IMR-90 (cell line): ENCODE data around the gene GXYLT2. TPM values are rescaled to one million over a fixed set of nuclear protein-coding genes. Genes with fewer than 3 reads are reported as not detected.

ENCODE experiments used
- ATAC-seq: fragments of 200-7000 bp; cut with Tn5 transposase; 2 replicates; pipeline ENCODE4 v1.9.1; 2020; ENCODE audit warnings: low read depth, mild to moderate bottlenecking, moderate library complexity
- BruUV-seq: library from RNA; stranded (reverse); fragments of 400-500 nt; replicated peaks from 2 replicates; lab custom pipeline; 2021; lab: Mats Ljungman, UMichigan
- CTCF ChIA-PET: fragments of 300-600 bp; formaldehyde crosslinking; extraction: SDS; loops from one replicate; lab custom pipeline; 2021; ENCODE audit warnings: antibody characterized with exemption; lab: Yijun Ruan, JAX
- POLR2A ChIA-PET: fragments of 300-600 bp; sonication (Branson Sonifier 250); formaldehyde crosslinking; loops from one replicate; lab custom pipeline; 2022; ENCODE audit warnings: antibody characterized with exemption; ENCODE audit not compliant: unreplicated experiment; lab: Charles Lee
- DNase-seq: peaks from one replicate; pipeline ENCODE4 v3.0.0; 2013
- H2AFZ ChIP-seq: replicated peaks from 2 replicates; pipeline ENCODE3; 2013; ENCODE audit warnings: low read length, mild to moderate bottlenecking; ENCODE audit not compliant: poor library complexity
- H2AK5ac ChIP-seq: 2 replicates; pipeline ENCODE4 v1.6.1; 2013; ENCODE audit warnings: low read depth, low read length, inconsistent platforms
- H2AK9ac ChIP-seq: replicated peaks from 2 replicates; pipeline ENCODE3; 2013; ENCODE audit warnings: mild to moderate bottlenecking, low read depth, low read length, moderate library complexity; ENCODE audit not compliant: poor library complexity
- H2BK120ac ChIP-seq: 2 replicates; pipeline ENCODE4 v1.6.1; 2013; ENCODE audit warnings: low read depth, low read length, inconsistent platforms
- H2BK15ac ChIP-seq: 3 replicates; pipeline ENCODE4 v1.6.1; 2013; ENCODE audit warnings: low read depth, low read length, inconsistent platforms
- H2BK20ac ChIP-seq: 2 replicates; pipeline ENCODE4 v1.6.1; 2013; ENCODE audit warnings: low read depth, mild to moderate bottlenecking, inconsistent platforms, low read length, moderate library complexity
- H2BK5ac ChIP-seq: 2 replicates; pipeline ENCODE4 v1.6.1; 2013; ENCODE audit warnings: mild to moderate bottlenecking, low read depth, low read length, inconsistent platforms; ENCODE audit not compliant: poor library complexity, severe bottlenecking
- H3K14ac ChIP-seq: replicated peaks from 2 replicates; pipeline ENCODE4 v1.6.1; 2013; ENCODE audit warnings: low read depth, low read length, inconsistent platforms
- H3K18ac ChIP-seq: 2 replicates; pipeline ENCODE4 v1.6.1; 2013; ENCODE audit warnings: low read depth, low read length, control low read depth
- H3K23ac ChIP-seq: 2 replicates; pipeline ENCODE4 v1.6.1; 2013; ENCODE audit warnings: low read depth, low read length, inconsistent platforms
- H3K27ac ChIP-seq: 2 replicates; pipeline ENCODE4 v1.5.1; 2013; ENCODE audit warnings: mild to moderate bottlenecking, control low read depth, low read length; ENCODE audit not compliant: insufficient read depth
- H3K27me3 ChIP-seq: 2 replicates; pipeline ENCODE4 v1.6.1; 2013; ENCODE audit warnings: low read length; ENCODE audit not compliant: control insufficient read depth, insufficient read depth
- H3K36me3 ChIP-seq: 2 replicates; pipeline ENCODE4 v1.6.1; 2013; ENCODE audit warnings: low read length, mixed read lengths; ENCODE audit not compliant: control insufficient read depth, insufficient read depth
- H3K4ac ChIP-seq: 2 replicates; pipeline ENCODE4 v1.6.1; 2013; ENCODE audit warnings: low read depth, low read length, inconsistent platforms
- H3K4me1 ChIP-seq: 2 replicates; pipeline ENCODE4 v1.6.1; 2013; ENCODE audit warnings: low read length, mixed read lengths; ENCODE audit not compliant: control insufficient read depth, insufficient read depth
- H3K4me2 ChIP-seq: 2 replicates; pipeline ENCODE4 v1.6.1; 2013; ENCODE audit warnings: low read depth, mild to moderate bottlenecking, control low read depth, low read length, moderate library complexity
- H3K4me3 ChIP-seq: 2 replicates; pipeline ENCODE4 v1.5.1; 2013; ENCODE audit warnings: low read depth, mild to moderate bottlenecking, control low read depth, low read length, moderate library complexity; ENCODE audit not compliant: insufficient read depth
- H3K56ac ChIP-seq: 2 replicates; pipeline ENCODE4 v1.6.1; 2013; ENCODE audit warnings: low read length, inconsistent platforms; ENCODE audit not compliant: insufficient read depth; ENCODE audit errors: extremely low read depth
- H3K79me1 ChIP-seq, 2 experiments: 2 replicates each; pipeline ENCODE4 v1.6.1; 2013; ENCODE audit warnings: low read length in 2 of 2, inconsistent platforms in 1 of 2, low read depth in 1 of 2
- H3K9ac ChIP-seq: 2 replicates; pipeline ENCODE4 v1.6.1; 2013; ENCODE audit warnings: low read depth, low read length, control low read depth
- H3K9me1 ChIP-seq: 2 replicates; pipeline ENCODE4 v1.6.1; 2013; ENCODE audit warnings: low read length, inconsistent platforms; ENCODE audit not compliant: insufficient read depth
- H3K9me3 ChIP-seq: 2 replicates; pipeline ENCODE4 v1.6.1; 2013; ENCODE audit warnings: low read length; ENCODE audit not compliant: control insufficient read depth, insufficient read depth
- H4K20me1 ChIP-seq: 2 replicates; pipeline ENCODE4 v1.6.1; 2013; ENCODE audit warnings: low read length, inconsistent platforms; ENCODE audit not compliant: insufficient read depth
- H4K5ac ChIP-seq: 2 replicates; pipeline ENCODE4 v1.6.1; 2013; ENCODE audit warnings: mild to moderate bottlenecking, low read depth, low read length, control low read depth
- H4K8ac ChIP-seq, 2 experiments: 2 replicates each; pipeline ENCODE4 v1.6.1; 2013; ENCODE audit warnings: low read depth in 2 of 2, low read length in 2 of 2, control low read depth in 1 of 2, inconsistent platforms in 1 of 2
- H4K91ac ChIP-seq: 2 replicates; pipeline ENCODE4 v1.6.1; 2013; ENCODE audit warnings: low read depth, low read length, inconsistent platforms; ENCODE audit not compliant: insufficient read depth
- FOS ChIP-seq: fragments of 150-350 bp; IDR thresholded peaks from 2 replicates; pipeline ENCODE4 v1.6.1; 2016; ENCODE audit warnings: low read depth, low read length
- NFE2L2 ChIP-seq: fragments of 150-350 bp; IDR thresholded peaks from 2 replicates; pipeline ENCODE4 v1.6.1; 2016; ENCODE audit warnings: low read depth, mild to moderate bottlenecking, low read length
- RCOR1 ChIP-seq: IDR thresholded peaks from 2 replicates; pipeline ENCODE4 v1.6.1; 2012; ENCODE audit warnings: mild to moderate bottlenecking, low read length, improper control_type of control experiment; ENCODE audit not compliant: insufficient replicate concordance
- SMC3 ChIP-seq: fragments of 150-350 bp; IDR thresholded peaks from 2 replicates; pipeline ENCODE4 v1.6.1; 2016; ENCODE audit warnings: low read depth, mild to moderate bottlenecking, antibody characterized with exemption, low read length, moderate library complexity
- WGBS, 2 experiments: methylation state at CpG; one replicate each; pipeline versions ENCODE4 v1.1.5 to v1.1.7; 2013; ENCODE audit warnings: missing lambda C conversion rate in 2 of 2; ENCODE audit not compliant: insufficient read length in 1 of 2; ENCODE audit errors: extremely low coverage in 2 of 2; 5-methylcytosine and 5-hydroxymethylcytosine counted together
- dilution Hi-C: fragments of 300-500 bp; cut with HindIII; formaldehyde crosslinking; loops from one replicate; pipeline ENCODE4 v1.14.3; 2018; ENCODE audit warnings: low sequenced_read_pairs; ENCODE audit not compliant: unreplicated experiment
- in situ Hi-C: fragments of 300-500 bp; cut with MboI; formaldehyde crosslinking; loops from 3 replicates; pipeline ENCODE4 v1.14.3; 2019; ENCODE audit warnings: low sequenced_read_pairs, inconsistent platforms, mixed read lengths
- intact Hi-C: fragments of 100-400 bp; cut with micrococcal nuclease; formaldehyde crosslinking; loops from 2 replicates; pipeline ENCODE4 v1.10.0; 2022
- polyA plus RNA-seq, 3 experiments: library from polyadenylated mRNA; depleted of rRNA; stranded (reverse); fragments of >200 nt; gene quantifications; 2 replicates each; pipeline ENCODE4 v1.2.3, GENCODE V29; 2012; ENCODE audit warnings: low replicate concordance in 1 of 3
- total RNA-seq: library from RNA; depleted of rRNA; stranded (reverse); fragments of >200 nt; gene quantifications from 2 replicates; pipeline ENCODE4 v1.2.3, GENCODE V29; 2012

The GXYLT2 gene
- total and polyA plus RNA-seq, 2 of the 4 experiments (the other 2 are of a cell fraction), result 5.7 to 11.1 TPM

DNA sequence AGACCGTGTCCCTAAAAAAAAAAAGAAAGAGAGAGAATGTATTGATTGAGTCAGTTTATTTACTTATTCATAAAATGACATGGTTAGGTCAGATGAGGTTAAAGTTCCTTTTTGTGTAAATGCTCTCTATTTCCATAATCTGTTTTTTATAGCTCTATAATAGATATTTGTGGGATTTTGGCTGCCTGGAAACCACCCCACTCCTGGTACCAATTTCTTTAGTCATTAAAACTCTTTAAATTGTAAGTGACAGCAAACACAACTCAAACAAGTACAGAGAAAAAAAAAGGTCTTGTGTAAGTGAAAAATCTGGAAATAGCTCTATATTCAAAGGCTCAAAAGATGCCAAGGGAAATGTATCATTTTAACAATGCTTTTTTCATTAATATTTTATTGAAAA is 97.7 kb downstream of the GXYLT2 start:
- no peaks in the 10 kb centered on the region for H3K36me3 ChIP-seq
- dilution Hi-C loops, result no loop called here
- H3K27me3 ChIP-seq, result no peaks in the 10 kb centered on the region
- no TSS peak for BruUV-seq
- peaks cover 4% of the 10 kb centered on the region; the same call in 1 of the 2 replicates for H3K9me3 ChIP-seq
- H2BK20ac ChIP-seq, result no peak overlapping the region
- DNase-seq (no peak), ATAC-seq (no peak)
- no peak overlapping the region for H4K91ac ChIP-seq
- H2AK5ac ChIP-seq, result no peak overlapping the region
- no CpG with 5 or more reads among the region's 1 CpG for WGBS, 2 experiments
- H3K9ac ChIP-seq, result no peak overlapping the region
- H4K5ac ChIP-seq, result no peak overlapping the region
- no peak overlapping the region for H2BK5ac ChIP-seq
- H3K4ac ChIP-seq, result no peak overlapping the region
- H3K79me1 ChIP-seq, result no peaks in the 10 kb centered on the region
- H4K8ac ChIP-seq, result no peak overlapping the region
- H2AK9ac ChIP-seq, result no peak overlapping the region
- in situ Hi-C loops, result no loop called here
- intact Hi-C loops, result no loop called here
- no peak overlapping the region for H3K18ac ChIP-seq
- ChIA-PET POLR2A (no interaction called here), CTCF (no interaction called here)
- no peak overlapping the region for H3K27ac ChIP-seq
- H2AFZ ChIP-seq, result no peak overlapping the region
- no peak overlapping the region for H3K14ac ChIP-seq
- H3K4me1 ChIP-seq, result no peaks in the 10 kb centered on the region
- no peak overlapping the region for H3K56ac ChIP-seq
- H3K4me2 ChIP-seq, result no peak overlapping the region
- no peak overlapping the region for H3K4me3 ChIP-seq
- H2BK15ac ChIP-seq, result no peak overlapping the region
- TF ChIP-seq SMC3 (no peak), RCOR1 (no peak), NFE2L2 (no peak), FOS (no peak)
- H2BK120ac ChIP-seq, result no peak overlapping the region
- no peaks in the 10 kb centered on the region for H3K9me1 ChIP-seq
- no peak overlapping the region for H3K23ac ChIP-seq
- H4K20me1 ChIP-seq, result no peaks in the 10 kb centered on the region
